ENCODE measurements around the gene GLI3.

GLI3 gene

GRCh38 chr7:41954976-41955375 lies 282.0 kb downstream of the GLI3 start:
- Mint-ChIP-seq H3K9me3 (no peaks in the 10 kb centered on the region), H3K27me3 (peaks cover 74% of the 10 kb centered on the region), H3K4me3 (no peak overlapping the region), H3K4me1 (no peaks in the 10 kb centered on the region), H3K27ac (no peak overlapping the region)
- DNase-seq: no peak
- ATAC-seq: no peak

DNA sequence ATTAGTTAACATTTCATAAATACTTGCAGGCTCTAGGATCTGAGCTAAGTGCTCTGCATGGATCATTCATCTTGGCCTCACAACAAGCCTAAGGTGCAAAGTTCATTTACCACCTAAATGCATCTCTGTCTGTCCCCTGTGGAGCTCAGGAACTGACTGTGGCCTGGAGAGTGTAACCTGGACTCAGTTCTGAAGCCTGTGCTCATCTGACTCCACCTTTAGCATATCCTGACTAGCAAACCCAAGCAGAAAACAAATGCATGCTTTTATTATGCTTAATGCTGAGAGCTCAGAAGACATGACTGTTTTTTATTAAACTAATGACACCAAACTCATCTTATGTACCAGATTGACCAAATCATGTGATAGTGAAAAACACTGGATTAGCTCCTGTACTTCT lies 288.5 kb downstream of the GLI3 start:
- Mint-ChIP-seq H3K27me3 (peaks cover 37% of the 10 kb centered on the region), H3K4me1 (peaks cover 5% of the 10 kb centered on the region), H3K4me3 (no peak overlapping the region), H3K9me3 (no peaks in the 10 kb centered on the region), H3K27ac (no peak overlapping the region)
- DNase-seq (no peak), ATAC-seq (no peak)

DNA sequence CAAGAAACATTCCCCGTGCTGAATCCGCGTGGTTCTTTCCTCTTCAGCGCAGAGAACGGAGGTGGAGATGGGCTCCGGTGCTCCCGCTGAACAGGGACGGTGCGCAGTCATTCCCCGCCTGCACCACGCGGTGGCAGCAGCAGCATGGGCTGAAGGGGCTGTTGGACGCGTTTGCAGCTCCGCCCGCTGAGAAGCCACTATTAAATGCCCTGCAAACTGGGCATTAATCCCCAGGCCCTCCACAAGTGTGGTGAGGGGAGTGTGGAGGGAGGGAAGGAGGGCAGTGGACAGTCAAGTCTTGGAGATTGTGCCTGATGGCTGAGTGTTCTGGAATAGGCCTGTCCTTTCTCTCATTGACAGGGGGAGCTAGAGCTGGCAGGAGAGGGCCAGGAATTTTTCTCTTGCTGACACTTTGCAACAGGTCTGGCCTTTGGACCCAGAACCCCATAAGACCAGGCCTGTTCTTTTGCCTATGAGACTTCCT lies 293.9 kb downstream of the GLI3 start:
- no peak overlapping the region for H3K27ac Mint-ChIP-seq
- ATAC-seq (peak; percentile 80), DNase-seq (peak; percentile 74)
- no peaks in the 10 kb centered on the region for H3K9me3 Mint-ChIP-seq
- peaks cover 30% of the 10 kb centered on the region for H3K4me1 Mint-ChIP-seq
- peak overlapping the region in 1 of 2 donors; percentile 39 for H3K4me3 Mint-ChIP-seq
- H3K27me3 Mint-ChIP-seq: peaks cover 59% of the 10 kb centered on the region

DNA sequence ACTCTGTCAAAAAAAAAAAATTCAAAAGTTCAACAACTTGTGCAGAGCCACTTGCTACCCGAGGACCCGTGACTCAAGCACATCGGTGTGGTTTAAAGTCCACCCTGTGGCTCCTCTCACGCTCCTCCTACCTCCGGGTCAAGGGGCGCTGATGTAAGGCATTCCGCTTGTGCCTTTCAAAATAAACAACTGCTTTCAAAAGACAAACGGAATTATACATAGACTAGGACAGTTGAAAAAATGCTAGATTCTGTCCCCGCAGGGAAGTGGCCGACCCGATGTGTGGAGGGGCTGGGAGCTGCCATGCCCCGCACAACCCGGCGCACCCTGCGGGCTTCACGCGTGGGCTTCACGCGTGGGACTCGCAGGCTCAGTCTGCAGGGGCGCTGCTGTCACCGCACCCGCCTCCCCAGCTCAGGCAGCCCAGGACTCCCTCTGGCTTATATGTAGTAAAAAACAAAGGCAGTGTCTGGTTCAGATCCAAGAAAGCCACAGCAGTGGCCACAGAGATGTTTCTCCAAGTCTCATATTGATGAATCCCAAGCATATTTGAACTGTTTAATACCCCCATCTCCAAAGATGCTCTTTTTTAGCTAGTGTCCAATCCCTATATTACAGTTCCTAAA lies 294.4 kb downstream of the GLI3 start:
- peak overlapping the region in 1 of 2 donors; percentile 39 for H3K4me3 Mint-ChIP-seq
- peaks cover 30% of the 10 kb centered on the region for H3K4me1 Mint-ChIP-seq
- ATAC-seq (peak; percentile 9), DNase-seq (no peak)
- H3K27me3 Mint-ChIP-seq: peaks cover 59% of the 10 kb centered on the region
- no peaks in the 10 kb centered on the region for H3K9me3 Mint-ChIP-seq
- H3K27ac Mint-ChIP-seq: no peak overlapping the region

GRCh38 chr7:41940760-41941343 lies 296.2 kb downstream of the GLI3 start:
- ATAC-seq (peak; percentile 65), DNase-seq (peak; percentile 37 to 42)
- Mint-ChIP-seq H3K4me3 (no peak overlapping the region), H3K27me3 (peaks cover 59% of the 10 kb centered on the region), H3K4me1 (peaks cover 30% of the 10 kb centered on the region), H3K9me3 (no peaks in the 10 kb centered on the region), H3K27ac (no peak overlapping the region)

DNA sequence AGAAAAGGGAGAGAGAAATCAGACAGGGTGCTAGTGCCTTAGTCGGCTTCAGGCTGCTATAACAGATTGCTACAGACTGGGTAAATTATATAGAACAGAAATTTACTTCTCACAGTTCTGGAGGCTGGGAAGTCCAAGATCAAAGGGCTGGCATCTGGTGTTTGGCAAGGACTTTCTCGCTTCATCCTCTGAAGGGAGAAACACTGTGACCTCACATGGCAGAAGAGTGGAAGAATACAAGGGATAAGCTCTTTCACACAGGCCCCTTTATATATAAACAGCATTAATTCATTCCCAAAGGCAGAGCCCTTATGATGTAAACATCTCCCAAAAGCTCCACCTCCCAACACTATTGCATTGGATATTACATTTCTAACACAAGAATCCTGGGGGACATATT lies 298.6 kb downstream of the GLI3 start:
- Mint-ChIP-seq H3K9me3 (no peaks in the 10 kb centered on the region), H3K27me3 (peaks cover 40% of the 10 kb centered on the region), H3K4me3 (no peak overlapping the region), H3K27ac (no peak overlapping the region), H3K4me1 (peaks cover 24% of the 10 kb centered on the region)
- ATAC-seq (no peak), DNase-seq (no peak)

DNA sequence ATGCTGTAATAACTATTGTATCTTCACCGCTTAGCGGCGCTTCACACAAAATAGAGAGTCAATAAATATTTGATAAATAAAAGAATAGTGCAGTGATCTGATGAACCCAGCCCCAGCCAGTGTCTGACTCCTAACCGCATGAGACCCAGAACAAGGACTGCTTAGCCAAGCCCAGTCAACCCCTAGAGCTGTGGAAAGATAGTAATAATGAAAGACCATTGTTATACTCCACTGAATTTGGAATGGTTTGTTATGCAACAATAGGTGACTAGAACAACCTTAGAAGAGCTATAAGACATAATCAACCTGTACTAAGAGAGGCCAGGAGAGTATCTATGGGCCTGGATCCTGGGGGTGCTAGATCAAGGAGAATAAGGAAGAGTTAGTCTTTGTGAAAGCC lies 303.6 kb downstream of the GLI3 start:
- DNase-seq (no peak), ATAC-seq (no peak)
- Mint-ChIP-seq H3K27me3 (peaks cover 24% of the 10 kb centered on the region), H3K9me3 (no peaks in the 10 kb centered on the region), H3K27ac (no peak overlapping the region), H3K4me1 (peaks cover 17% of the 10 kb centered on the region), H3K4me3 (no peak overlapping the region)

GRCh38 chr7:41931263-41931646 lies 305.8 kb downstream of the GLI3 start:
- peaks cover 25% of the 10 kb centered on the region for H3K4me1 Mint-ChIP-seq
- DNase-seq (no peak), ATAC-seq (no peak)
- no peaks in the 10 kb centered on the region for H3K9me3 Mint-ChIP-seq
- H3K4me3 Mint-ChIP-seq: no peak overlapping the region
- peaks cover 31% of the 10 kb centered on the region for H3K27me3 Mint-ChIP-seq
- peak overlapping the region in 1 of 2 donors; percentile 77 for H3K27ac Mint-ChIP-seq

DNA sequence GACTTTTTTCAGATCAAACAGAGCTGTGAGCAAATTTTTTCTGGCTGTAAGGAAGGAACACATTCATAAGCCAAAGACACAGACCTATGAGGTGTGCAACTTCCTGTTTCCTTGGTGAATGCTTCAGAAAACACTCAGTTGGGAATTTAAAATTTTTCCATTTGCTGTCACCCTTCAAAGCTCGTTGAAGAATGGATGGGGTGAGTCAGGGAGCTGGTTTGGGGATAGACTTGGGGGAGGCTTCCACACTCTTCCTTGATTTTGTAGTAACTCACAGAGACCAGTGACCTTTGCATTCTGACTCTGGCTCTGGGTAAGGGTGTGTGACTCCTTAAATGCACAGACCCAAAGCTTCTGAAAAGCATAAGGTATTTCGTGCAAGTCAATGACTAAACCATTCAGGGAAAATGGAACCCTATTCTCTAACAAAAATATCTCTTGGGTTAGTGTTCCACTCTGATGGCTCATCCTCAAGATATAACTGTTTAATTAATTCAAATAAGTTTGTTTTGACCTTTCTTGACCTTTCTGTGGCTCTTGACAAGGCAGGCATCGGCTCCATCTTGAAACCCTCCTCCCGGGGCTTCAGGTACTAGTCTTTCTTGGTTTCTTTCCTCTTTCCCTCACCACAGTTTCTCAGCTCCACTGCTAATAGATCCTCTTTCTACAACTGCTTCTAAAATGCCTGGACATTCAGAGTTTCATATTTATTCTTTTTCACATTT lies 306.3 kb downstream of the GLI3 start:
- Mint-ChIP-seq H3K9me3 (no peaks in the 10 kb centered on the region), H3K4me1 (peaks cover 25% of the 10 kb centered on the region)

DNA sequence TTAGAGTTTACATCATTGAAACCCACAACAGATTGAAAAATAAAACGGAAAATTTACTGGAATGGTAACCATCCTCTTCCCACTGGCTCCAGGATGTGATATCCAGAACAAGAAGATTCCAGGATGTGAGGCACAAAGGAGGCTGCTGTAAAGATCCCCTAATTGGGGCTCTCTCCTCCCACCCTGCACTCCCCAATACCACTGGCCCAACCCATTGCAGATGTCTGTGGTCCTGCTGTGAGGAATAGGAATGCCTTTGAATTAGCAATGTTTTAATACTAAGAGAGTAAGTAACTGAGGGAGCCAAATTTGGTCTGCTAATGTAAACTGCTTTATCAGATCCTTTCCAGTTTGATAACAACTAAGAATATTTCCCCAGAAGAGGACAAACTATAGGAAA lies 308.2 kb downstream of the GLI3 start:
- ATAC-seq (no peak), DNase-seq (no peak)
- Mint-ChIP-seq H3K9me3 (no peaks in the 10 kb centered on the region), H3K4me1 (peaks cover 25% of the 10 kb centered on the region), H3K4me3 (no peak overlapping the region), H3K27me3 (peaks cover 31% of the 10 kb centered on the region), H3K27ac (no peak overlapping the region)

More for the DNA sequence above, 306.3 kb downstream of the GLI3 start:
- no peak overlapping the region for H3K4me3 Mint-ChIP-seq
- no peak for ATAC-seq
- peaks cover 31% of the 10 kb centered on the region for H3K27me3 Mint-ChIP-seq
- H3K27ac Mint-ChIP-seq: peak overlapping the region in 1 of 2 donors; percentile 49
- DNase-seq: no peak

DNA sequence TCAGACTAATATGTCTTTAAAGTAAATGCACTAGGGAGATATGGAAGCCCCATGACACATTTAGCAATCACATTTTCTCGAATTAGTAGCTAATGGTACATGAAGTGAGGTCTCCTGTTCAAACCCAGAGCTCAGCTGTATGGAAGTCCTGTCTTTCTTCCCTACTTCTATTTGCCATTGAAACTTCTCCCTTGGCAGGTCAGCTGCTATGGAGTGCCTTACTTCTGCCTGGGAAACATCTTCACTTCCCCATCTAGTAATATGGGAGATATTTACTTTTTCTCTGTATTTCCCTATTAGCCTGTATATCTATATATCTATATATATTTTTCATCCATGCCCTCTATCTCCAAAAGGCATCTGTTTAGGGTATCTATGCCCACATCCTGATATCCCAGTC lies 308.8 kb downstream of the GLI3 start:
- H3K4me3 Mint-ChIP-seq: no peak overlapping the region
- H3K27ac Mint-ChIP-seq: no peak overlapping the region
- ATAC-seq (no peak), DNase-seq (no peak)
- H3K9me3 Mint-ChIP-seq: no peaks in the 10 kb centered on the region
- peaks cover 31% of the 10 kb centered on the region for H3K27me3 Mint-ChIP-seq
- H3K4me1 Mint-ChIP-seq: peaks cover 25% of the 10 kb centered on the region

DNA sequence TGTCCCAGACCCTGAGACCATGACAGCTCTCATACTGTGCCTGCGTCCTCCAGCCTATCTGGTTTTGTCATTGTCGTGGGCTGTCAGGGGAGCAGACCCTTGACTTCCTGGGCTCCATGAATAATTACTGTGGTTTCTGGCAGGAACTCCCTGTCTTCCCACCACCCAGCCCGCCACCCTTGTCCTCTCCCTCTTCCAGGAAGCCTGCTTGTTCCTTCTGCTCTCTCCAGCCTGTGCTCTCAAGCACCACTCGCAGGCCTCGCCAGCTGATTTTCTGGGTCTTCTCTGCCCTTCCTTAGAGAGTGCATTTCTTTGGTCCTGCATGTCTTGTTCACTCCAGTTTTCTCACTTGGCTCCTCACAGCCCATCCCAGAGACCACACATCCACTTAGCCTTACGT lies 309.6 kb downstream of the GLI3 start:
- DNase-seq: no peak
- no peaks in the 10 kb centered on the region for H3K9me3 Mint-ChIP-seq
- no peak overlapping the region for H3K27ac Mint-ChIP-seq
- H3K27me3 Mint-ChIP-seq: peaks cover 32% of the 10 kb centered on the region
- H3K4me1 Mint-ChIP-seq: peaks cover 25% of the 10 kb centered on the region
- no peak for ATAC-seq
- H3K4me3 Mint-ChIP-seq: no peak overlapping the region

DNA sequence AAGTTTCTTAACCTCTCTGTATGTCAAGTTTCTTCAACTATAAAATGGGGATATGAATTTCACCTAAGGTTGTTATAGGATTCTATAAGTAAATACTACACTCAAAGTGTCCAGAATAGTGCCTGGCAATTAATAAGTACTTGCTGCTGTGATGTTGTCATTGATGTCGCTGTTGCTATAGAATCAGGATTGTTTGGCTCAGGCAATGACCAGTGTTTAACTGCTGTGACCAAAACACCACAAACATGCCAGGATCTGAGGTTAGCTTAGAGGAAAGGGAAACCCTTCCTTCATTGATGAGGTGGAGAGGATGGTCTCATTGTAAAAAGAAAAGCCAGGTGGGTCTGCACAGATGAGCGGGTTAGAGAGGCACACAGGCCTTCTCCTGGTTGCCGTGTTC lies 311.1 kb downstream of the GLI3 start:
- DNase-seq (no peak), ATAC-seq (no peak)
- Mint-ChIP-seq H3K4me3 (no peak overlapping the region), H3K4me1 (peaks cover 21% of the 10 kb centered on the region), H3K27ac (no peak overlapping the region), H3K27me3 (peaks cover 33% of the 10 kb centered on the region), H3K9me3 (no peaks in the 10 kb centered on the region)

GRCh38 chr7:41924796-41925195 lies 312.2 kb downstream of the GLI3 start:
- DNase-seq: no peak
- Mint-ChIP-seq H3K9me3 (no peaks in the 10 kb centered on the region), H3K4me3 (no peak overlapping the region), H3K4me1 (peaks cover 12% of the 10 kb centered on the region), H3K27me3 (peaks cover 43% of the 10 kb centered on the region), H3K27ac (no peak overlapping the region)
- no peak for ATAC-seq

- DNase-seq (no peak), ATAC-seq (no peak)
- H3K4me1 Mint-ChIP-seq: peaks cover 3% of the 10 kb centered on the region
- no peak overlapping the region for H3K27ac Mint-ChIP-seq
- peaks cover 40% of the 10 kb centered on the region for H3K27me3 Mint-ChIP-seq
- no peaks in the 10 kb centered on the region for H3K9me3 Mint-ChIP-seq
- H3K4me3 Mint-ChIP-seq: no peak overlapping the region
Measured at GRCh38 chr7:41922373-41922772, 314.6 kb downstream of the GLI3 start.

DNA sequence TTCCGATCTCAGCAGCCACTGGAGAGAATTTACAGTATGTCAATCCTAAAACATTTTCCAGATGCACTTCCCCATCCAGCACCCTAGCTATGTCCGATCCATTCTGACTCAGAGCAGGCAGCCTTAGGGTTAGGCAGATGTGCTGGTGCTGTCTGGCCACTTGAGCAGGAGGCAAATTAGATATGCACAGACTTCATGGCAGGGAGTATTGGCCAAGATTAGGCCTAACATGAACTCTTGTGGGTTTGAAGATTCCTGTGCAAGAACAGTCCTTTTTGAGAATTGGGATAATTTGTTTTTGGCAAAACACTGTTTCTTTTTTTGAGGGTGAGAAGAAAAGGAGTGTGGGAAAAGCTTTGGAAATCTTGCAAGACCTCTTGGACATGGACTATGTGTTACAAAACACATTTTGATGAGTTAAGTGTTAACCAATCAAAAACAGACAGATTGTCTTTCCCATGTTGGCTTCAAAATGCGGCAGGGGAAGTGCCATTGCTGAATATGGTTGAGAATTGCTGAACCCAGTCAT lies 315.5 kb downstream of the GLI3 start:
- no peaks in the 10 kb centered on the region for H3K4me1 Mint-ChIP-seq
- peaks cover 39% of the 10 kb centered on the region for H3K27me3 Mint-ChIP-seq
- no peak overlapping the region for H3K27ac Mint-ChIP-seq
- no peak for ATAC-seq
- no peak for DNase-seq
- no peak overlapping the region for H3K4me3 Mint-ChIP-seq
- no peaks in the 10 kb centered on the region for H3K9me3 Mint-ChIP-seq
